Upper lobe of left lung (tissue), 4 donors: Measurements from ENCODE around the gene RPS10.

Experiments
- CTCF ChIP-seq, 6 experiments: fragments of 450-650 bp in 4 of 6; fragments of 200-600 bp in 2 of 6; sonication (generic) in 2 of 6; IDR thresholded peaks; one replicate each; pipeline ENCODE4 v1.5.1; 2016 to 2019; ENCODE audit warnings: antibody characterized with exemption in 6 of 6
- POLR2A ChIP-seq, 4 donors: fragments of 450-650 bp; IDR thresholded peaks; one replicate each; pipeline ENCODE4 v1.5.1; 2016 to 2017; ENCODE audit warnings: antibody characterized with exemption in 4 of 4, mild to moderate bottlenecking in 2 of 4
- POLR2AphosphoS5 ChIP-seq, 2 donors: sonication (generic); formaldehyde crosslinking; IDR thresholded peaks; one replicate each; pipeline ENCODE4 v1.5.1; 2017; ENCODE audit warnings: antibody characterized with exemption in 2 of 2

GRCh38 chr6:34457742-34458735, 32.2 kb upstream of the RPS10 start:
- TF ChIP-seq CTCF (IDR thresholded peaks at IDR 0.05) (no peak), POLR2A (IDR thresholded peaks at IDR 0.05) (no peak), POLR2AphosphoS5 (IDR thresholded peaks at IDR 0.05) (no peak)
